CD4-positive, alpha-beta T cell treated with Interleukin-4 for 4 hours (primary cell): Measurements from ENCODE around the gene INO80B.
"Not testable (repeated sequence)": the region's sequence is repeated elsewhere in the genome, so short reads cannot be mapped to it uniquely, and the experiment has no call there.

Source experiments
- DNase-seq: peaks from one replicate; pipeline ENCODE4 v3.0.0-alpha.2; 2020

Gene INO80B

DNA sequence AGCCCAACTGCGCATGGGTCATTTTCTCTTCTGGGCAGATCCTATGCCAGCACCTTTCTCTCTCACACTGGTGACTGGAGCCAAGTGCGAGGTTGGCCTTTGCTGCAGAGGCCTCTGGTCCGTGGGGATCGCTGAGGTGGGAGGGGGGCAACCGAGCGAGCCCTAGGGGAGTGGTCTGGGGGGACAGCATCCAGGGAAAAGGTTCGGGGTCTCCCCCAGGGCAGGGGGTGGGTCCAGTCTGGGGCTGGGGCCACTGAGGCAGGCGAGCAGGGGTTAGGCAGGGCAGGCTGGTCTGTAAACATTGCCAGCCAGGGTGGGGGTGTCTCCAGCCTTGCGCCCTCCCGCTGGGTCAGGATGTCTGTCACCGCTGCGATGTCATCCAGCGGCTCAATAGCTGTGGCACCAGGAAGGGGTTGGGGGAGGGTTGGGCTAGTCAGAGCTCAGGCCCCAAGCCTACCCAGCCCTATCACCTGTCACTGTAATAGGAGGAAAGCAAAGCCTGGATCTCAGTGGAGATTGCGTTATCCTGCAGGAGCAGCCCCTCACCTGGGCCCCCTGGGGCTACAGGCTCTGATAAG lies 28.6 kb upstream of the INO80B start:
- no peak for DNase-seq

DNA sequence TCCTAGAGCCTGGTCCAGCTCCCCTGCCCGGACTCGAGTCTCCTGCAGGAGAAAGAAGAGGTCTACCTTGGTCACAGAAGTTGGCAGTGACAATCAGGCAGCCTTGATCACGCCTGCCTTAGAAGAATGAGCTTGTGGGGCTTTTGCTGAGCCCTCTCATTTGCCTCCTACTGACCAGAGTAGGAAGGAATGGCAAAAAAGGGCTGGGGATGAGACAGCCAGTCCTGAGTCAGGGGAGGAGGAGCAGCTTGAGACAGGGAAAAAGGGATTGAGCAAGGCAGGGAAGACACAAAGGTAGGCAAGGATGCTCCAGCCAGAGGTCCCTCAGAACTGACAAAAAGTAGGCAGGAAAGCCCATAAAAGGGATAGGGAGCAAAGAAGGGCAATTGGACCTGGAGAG lies 27.3 kb upstream of the INO80B start:
- no peak for DNase-seq

DNA sequence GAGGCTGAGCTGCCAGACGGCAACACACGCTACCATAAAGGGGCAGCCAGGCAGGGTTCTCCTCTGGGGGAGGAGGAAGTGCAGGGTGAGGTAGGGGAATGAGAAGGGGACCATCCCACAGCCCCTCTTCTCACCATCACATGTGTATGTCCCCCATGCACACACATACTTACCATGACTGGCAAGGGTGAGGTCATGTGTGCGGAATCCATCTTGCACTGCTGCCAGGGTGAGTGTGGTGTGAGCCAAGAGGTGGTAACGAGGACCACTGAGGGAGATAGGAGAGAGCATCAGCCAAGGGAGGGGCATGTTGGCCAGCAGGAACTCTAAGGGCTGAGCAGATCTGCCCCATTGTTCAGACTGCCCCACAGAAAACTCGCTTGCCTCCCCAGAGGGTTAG lies 26.2 kb upstream of the INO80B start:
- DNase-seq, result no peak

- DNase-seq, result no peak
Measured at GRCh38 chr2:74429487-74430451, 25.1 kb upstream of the INO80B start.

DNA sequence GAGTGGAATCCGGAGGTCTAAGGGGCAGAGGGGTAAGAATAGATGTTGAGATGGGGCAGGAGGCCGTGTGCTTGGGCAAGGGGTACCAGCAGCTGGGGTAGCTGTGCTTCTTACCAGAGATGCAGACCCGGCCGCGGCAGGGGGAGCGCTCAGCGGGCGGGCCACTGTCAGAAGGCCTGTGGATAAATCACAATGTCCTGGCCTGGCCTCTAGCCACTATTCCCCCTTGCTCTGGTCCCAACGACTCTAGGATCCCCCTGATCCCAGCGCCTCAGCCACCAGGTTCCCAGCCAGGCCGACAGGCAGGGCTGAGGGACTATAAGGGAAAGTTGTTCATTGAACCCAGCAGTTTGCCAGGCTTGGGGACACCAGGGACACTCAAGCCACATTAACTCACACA lies 24.4 kb upstream of the INO80B start:
- DNase-seq, result no peak

- DNase-seq, result no peak
Measured at GRCh38 chr2:74436111-74436805, 18.6 kb upstream of the INO80B start.

GRCh38 chr2:74436848-74437695 lies 17.8 kb upstream of the INO80B start:
- DNase-seq, result no peak

GRCh38 chr2:74438248-74438647 lies 16.6 kb upstream of the INO80B start:
- DNase-seq, result no peak

- DNase-seq, result no peak
Measured at GRCh38 chr2:74439373-74439772, 15.5 kb upstream of the INO80B start.

GRCh38 chr2:74439803-74440377 lies 15.0 kb upstream of the INO80B start:
- no peak for DNase-seq

- DNase-seq, result no peak
Measured at GRCh38 chr2:74440378-74441169, 14.3 kb upstream of the INO80B start.

- DNase-seq, result no peak
Measured at GRCh38 chr2:74441170-74441689, 13.7 kb upstream of the INO80B start.

DNA sequence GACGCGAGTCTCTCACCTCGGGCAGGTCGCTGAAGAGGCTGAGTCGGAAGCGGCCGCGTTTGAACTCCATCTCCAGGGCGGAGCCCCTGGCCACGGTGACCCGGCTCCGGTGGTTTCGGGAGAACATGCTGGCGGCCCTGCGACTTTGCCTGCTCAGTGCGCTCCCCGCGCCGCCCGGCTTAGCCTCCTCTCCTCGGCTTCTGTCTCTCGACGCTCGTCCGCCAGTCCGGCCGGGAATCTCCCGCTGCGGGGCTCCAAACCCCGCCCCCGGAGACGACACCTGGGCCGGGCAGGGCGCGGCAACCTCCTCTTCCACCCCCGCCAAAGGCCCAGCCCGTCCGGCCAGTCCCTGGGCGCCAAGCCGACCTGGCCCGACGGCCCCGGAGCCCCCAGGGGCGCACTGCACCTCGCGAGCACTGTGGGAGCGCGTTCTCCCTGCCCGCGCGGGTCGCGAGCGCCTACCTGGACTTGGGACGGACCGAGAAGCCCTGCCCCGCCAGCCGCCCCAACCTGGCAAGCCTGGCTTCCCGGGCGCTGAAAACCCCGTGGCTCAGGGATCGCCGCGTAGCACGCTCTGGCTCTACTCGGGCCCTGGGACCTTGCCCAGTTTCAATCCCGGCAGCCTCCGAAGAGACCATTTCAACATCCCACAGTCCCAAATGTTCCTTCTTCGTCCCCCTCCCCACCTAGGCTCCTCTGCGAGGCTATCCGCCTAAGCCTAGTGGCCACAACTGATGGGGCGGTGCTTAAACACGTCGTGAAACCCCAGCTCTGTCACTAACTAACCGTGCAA lies 13.0 kb upstream of the INO80B start, which contains the start of gene RTKN:
Gene RTKN, minus strand, starts transcription at position 248 of the 793 bp plus-strand sequence. Its CDS starts 121 bp downstream, at position 127.
- no peak for DNase-seq

- not testable (repeated sequence) for DNase-seq
Measured at GRCh38 chr2:74442483-74443297, 12.2 kb upstream of the INO80B start.

GRCh38 chr2:74444498-74445318 lies 10.2 kb upstream of the INO80B start:
- DNase-seq, result no peak

- no peak for DNase-seq
Measured at GRCh38 chr2:74447230-74447999, 7.5 kb upstream of the INO80B start.

DNA sequence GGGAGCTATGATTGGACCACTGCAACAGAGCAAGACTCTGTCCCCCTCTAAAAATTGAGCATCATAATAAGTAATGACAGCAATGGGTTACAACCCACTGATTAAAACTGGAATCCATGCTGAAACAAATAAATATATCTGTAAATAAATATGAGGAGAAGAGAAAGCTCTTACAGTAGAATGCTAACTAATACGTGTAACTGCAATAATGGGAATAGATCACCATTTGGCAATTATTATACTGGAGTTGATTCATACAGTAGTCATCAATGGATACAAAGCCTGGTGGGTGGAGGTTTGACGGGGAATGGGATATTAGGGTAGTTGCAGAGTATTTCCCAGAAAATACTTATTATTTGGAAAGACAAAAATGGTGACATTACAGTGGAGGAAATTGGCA lies 6.1 kb upstream of the INO80B start:
- no peak for DNase-seq
